Neural progenitor cell (in vitro differentiated cells): ENCODE measurements around the gene KRTAP12-2.

Source experiments
- EZH2 ChIP-seq: fragments of 200-600 bp; sonication (generic); IDR thresholded peaks from 2 replicates; pipeline ENCODE4 v1.6.1; 2017; ENCODE audit warnings: antibody characterized with exemption, mild to moderate bottlenecking, moderate library complexity
- EZH2phosphoT487 ChIP-seq: fragments of 200-600 bp; sonication (generic); IDR thresholded peaks from 2 replicates; pipeline ENCODE4 v1.6.1; 2017; ENCODE audit warnings: antibody characterized with exemption
- TF ChIP-seq, protein P1 (sequence below): fragments of 200-600 bp; sonication (generic); IDR thresholded peaks from 2 replicates; pipeline ENCODE4 v1.5.1; 2017; ENCODE audit warnings: antibody characterized with exemption, mild to moderate bottlenecking

DNA sequence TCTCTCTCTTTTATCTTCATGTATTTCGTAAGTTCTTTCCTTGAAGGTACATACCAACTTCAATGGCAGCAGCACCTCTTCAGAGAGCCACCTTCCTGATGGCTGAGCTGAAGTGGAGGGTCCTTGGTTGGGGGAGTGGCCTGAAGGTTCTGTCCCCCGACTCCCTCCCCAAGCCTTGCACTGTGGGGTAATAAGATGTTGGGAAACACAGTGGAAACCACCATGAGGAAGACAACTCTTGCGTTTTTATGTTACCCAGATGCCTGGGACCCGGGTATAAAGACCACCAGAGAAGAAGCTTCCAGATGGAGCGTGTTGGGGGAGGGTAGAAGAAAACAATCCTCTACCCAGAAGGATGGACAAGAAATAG, 8.2 kb downstream of the KRTAP12-2 start:
- TF ChIP-seq, protein P1, sequence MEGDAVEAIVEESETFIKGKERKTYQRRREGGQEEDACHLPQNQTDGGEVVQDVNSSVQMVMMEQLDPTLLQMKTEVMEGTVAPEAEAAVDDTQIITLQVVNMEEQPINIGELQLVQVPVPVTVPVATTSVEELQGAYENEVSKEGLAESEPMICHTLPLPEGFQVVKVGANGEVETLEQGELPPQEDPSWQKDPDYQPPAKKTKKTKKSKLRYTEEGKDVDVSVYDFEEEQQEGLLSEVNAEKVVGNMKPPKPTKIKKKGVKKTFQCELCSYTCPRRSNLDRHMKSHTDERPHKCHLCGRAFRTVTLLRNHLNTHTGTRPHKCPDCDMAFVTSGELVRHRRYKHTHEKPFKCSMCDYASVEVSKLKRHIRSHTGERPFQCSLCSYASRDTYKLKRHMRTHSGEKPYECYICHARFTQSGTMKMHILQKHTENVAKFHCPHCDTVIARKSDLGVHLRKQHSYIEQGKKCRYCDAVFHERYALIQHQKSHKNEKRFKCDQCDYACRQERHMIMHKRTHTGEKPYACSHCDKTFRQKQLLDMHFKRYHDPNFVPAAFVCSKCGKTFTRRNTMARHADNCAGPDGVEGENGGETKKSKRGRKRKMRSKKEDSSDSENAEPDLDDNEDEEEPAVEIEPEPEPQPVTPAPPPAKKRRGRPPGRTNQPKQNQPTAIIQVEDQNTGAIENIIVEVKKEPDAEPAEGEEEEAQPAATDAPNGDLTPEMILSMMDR = no peak
- no peak for TF ChIP-seq EZH2
- no peak for TF ChIP-seq EZH2phosphoT487
